GM10847 (cell line): ENCODE measurements around the gene WWOX.

Experiments
- POLR2A ChIP-seq: IDR thresholded peaks from 2 replicates; pipeline ENCODE4 v1.6.1; 2011; ENCODE audit not compliant: insufficient read length; ENCODE audit errors: extremely low read depth

WWOX gene

GRCh38 chr16:78452025-78452555, 352.6 kb downstream of the WWOX start:
- no peak for TF ChIP-seq POLR2A

- no peak for TF ChIP-seq POLR2A
Observed at GRCh38 chr16:78455861-78456260, 356.4 kb downstream of the WWOX start.

- TF ChIP-seq POLR2A = no peak
Observed at GRCh38 chr16:78458588-78458987, 359.1 kb downstream of the WWOX start.

- no peak for TF ChIP-seq POLR2A
Observed at GRCh38 chr16:78460428-78460827, 361.0 kb downstream of the WWOX start.

GRCh38 chr16:78461087-78461486, 361.6 kb downstream of the WWOX start:
- no peak for TF ChIP-seq POLR2A

- TF ChIP-seq POLR2A = no peak
Observed at GRCh38 chr16:78461496-78462287, 362.2 kb downstream of the WWOX start.

- TF ChIP-seq POLR2A = no peak
Observed at GRCh38 chr16:78462288-78463208, 363.1 kb downstream of the WWOX start.

GRCh38 chr16:78463591-78463990, 364.1 kb downstream of the WWOX start:
- TF ChIP-seq POLR2A = no peak

GRCh38 chr16:78464833-78465232, 365.4 kb downstream of the WWOX start:
- no peak for TF ChIP-seq POLR2A

- TF ChIP-seq POLR2A = no peak
Observed at GRCh38 chr16:78465730-78466129, 366.3 kb downstream of the WWOX start.

- no peak for TF ChIP-seq POLR2A
Observed at GRCh38 chr16:78469787-78470186, 370.3 kb downstream of the WWOX start.

- no peak for TF ChIP-seq POLR2A
Observed at GRCh38 chr16:78473031-78473699, 373.7 kb downstream of the WWOX start.

- TF ChIP-seq POLR2A = no peak
Observed at GRCh38 chr16:78474762-78475161, 375.3 kb downstream of the WWOX start.

- TF ChIP-seq POLR2A = no peak
Observed at GRCh38 chr16:78476615-78477014, 377.2 kb downstream of the WWOX start.

- TF ChIP-seq POLR2A = no peak
Observed at GRCh38 chr16:78478267-78478861, 378.9 kb downstream of the WWOX start.

GRCh38 chr16:78479723-78480122, 380.3 kb downstream of the WWOX start:
- TF ChIP-seq POLR2A = no peak

GRCh38 chr16:78480588-78480987, 381.1 kb downstream of the WWOX start:
- TF ChIP-seq POLR2A = no peak
